Ectodermal cell (in vitro differentiated cells): ENCODE data around the gene HLCS.

Source experiments
- H3K27ac ChIP-seq: 2 replicates; pipeline ENCODE4 v1.7.0; 2013; ENCODE audit warnings: mild to moderate bottlenecking, low read depth, low read length; ENCODE audit not compliant: insufficient read depth, poor library complexity, severe bottlenecking
- H3K27me3 ChIP-seq: 2 replicates; pipeline ENCODE4 v1.7.0; 2013; ENCODE audit warnings: mild to moderate bottlenecking, low read length; ENCODE audit not compliant: insufficient read depth, control insufficient read depth, poor library complexity, severe bottlenecking
- H3K36me3 ChIP-seq: one replicate; pipeline ENCODE4 v1.7.0; 2013; ENCODE audit warnings: low read length; ENCODE audit not compliant: control insufficient read depth, insufficient read depth
- H3K4me1 ChIP-seq: one replicate; pipeline ENCODE4 v1.7.0; 2013; ENCODE audit warnings: low read length; ENCODE audit not compliant: control insufficient read depth, insufficient read depth
- H3K4me3 ChIP-seq: 2 replicates; pipeline ENCODE4 v1.7.0; 2013; ENCODE audit warnings: low read depth, low read length, control low read depth; ENCODE audit not compliant: insufficient read depth
- H3K9me3 ChIP-seq: 2 replicates; pipeline ENCODE4 v1.7.0; 2013; ENCODE audit warnings: mild to moderate bottlenecking, low read length, moderate library complexity; ENCODE audit not compliant: control insufficient read depth
- WGBS, 2 experiments: methylation state at CpG; one replicate each; pipeline ENCODE4 v1.1.7; 2013; ENCODE audit warnings: missing lambda C conversion rate in 2 of 2; 5-methylcytosine and 5-hydroxymethylcytosine counted together

HLCS gene

GRCh38 chr21:36928960-36929359 lies 37.5 kb downstream of the HLCS start:
- H3K4me3 ChIP-seq = no peak overlapping the region
- no peaks in the 10 kb centered on the region for H3K9me3 ChIP-seq
- no peaks in the 10 kb centered on the region for H3K4me1 ChIP-seq
- no peaks in the 10 kb centered on the region for H3K27me3 ChIP-seq
- H3K36me3 ChIP-seq = no peaks in the 10 kb centered on the region
- no peak overlapping the region for H3K27ac ChIP-seq
- WGBS, 2 experiments = 91 to 93% methylated on average over 5 of the region's 5 CpGs

DNA sequence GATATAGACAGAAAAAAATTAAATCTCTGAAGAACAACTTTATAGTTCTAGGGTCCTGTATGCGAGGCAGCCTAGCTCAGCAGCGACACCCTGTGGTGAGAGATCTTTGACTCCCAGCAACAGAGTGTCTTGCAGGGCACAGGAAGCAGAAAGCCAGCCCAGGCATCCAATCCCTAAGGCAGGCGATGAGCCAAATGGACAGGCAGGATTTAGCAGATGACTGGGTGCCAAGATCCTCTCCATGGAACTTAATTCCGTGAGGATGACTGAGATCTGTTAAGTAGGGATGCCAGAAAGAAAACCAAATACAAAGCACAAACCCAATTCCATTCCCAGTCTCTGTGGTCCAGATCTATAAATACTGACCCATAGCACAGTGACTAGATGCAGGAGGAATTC lies 38.8 kb downstream of the HLCS start:
- Histone ChIP-seq H3K27me3 (no peaks in the 10 kb centered on the region), H3K9me3 (no peaks in the 10 kb centered on the region), H3K36me3 (no peaks in the 10 kb centered on the region), H3K4me3 (no peak overlapping the region), H3K27ac (no peak overlapping the region), H3K4me1 (no peaks in the 10 kb centered on the region)
- WGBS, 2 experiments = 17 to 20% methylated on average over 4 of the region's 4 CpGs

GRCh38 chr21:36926989-36927718 lies 39.3 kb downstream of the HLCS start:
- H3K4me3 ChIP-seq = no peak overlapping the region
- no peak overlapping the region for H3K27ac ChIP-seq
- H3K36me3 ChIP-seq = no peaks in the 10 kb centered on the region
- H3K9me3 ChIP-seq = no peaks in the 10 kb centered on the region
- no peaks in the 10 kb centered on the region for H3K4me1 ChIP-seq
- no peaks in the 10 kb centered on the region for H3K27me3 ChIP-seq
- WGBS, 2 experiments = 90 to 92% methylated on average over 16 of the region's 17 CpGs

DNA sequence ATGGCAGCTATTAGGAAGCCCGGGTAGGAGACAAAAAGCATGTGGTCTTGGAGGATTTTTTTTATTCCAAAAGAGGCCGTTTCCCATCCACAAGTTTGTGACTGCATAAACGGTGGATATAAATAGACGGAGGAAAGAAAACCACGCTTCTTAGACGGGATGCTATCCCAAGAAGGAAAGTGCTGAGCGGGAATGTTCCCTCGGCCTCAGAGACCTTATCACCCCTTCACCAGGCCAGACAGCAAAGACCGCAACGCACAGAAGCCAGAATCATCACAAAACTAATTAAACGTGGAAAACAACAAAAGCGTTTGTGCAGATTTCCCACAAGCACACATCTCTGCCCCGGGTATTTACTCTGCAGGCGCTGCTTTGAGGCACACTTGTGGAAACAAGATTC lies 43.2 kb downstream of the HLCS start:
- Histone ChIP-seq H3K27me3 (no peaks in the 10 kb centered on the region), H3K4me1 (no peaks in the 10 kb centered on the region), H3K4me3 (no peak overlapping the region), H3K27ac (no peak overlapping the region), H3K9me3 (no peaks in the 10 kb centered on the region), H3K36me3 (no peaks in the 10 kb centered on the region)
- WGBS, 2 experiments = 90 to 92% methylated on average over 14 of the region's 14 CpGs

DNA sequence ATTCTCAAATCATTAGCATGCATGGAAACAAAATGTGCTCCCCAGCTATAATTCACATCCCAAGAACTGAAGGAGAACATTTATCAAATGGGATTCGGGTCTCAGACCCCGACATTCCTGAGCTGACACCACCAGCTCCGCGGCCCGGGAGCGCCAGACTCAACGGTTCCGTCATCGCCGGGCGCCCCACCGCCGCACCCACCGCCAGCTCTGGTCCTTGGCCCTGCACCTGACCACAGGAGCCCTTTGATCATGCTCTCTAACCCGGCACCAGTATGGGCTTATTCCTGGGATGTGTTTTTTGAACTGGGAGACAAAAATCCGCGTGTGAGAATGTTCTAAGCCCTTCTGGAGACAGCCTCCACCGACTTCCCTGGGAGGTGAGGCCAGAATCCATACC lies 43.6 kb downstream of the HLCS start:
- Histone ChIP-seq H3K4me3 (no peak overlapping the region), H3K36me3 (no peaks in the 10 kb centered on the region), H3K27me3 (no peaks in the 10 kb centered on the region), H3K9me3 (no peaks in the 10 kb centered on the region), H3K4me1 (peaks cover 3% of the 10 kb centered on the region), H3K27ac (no peak overlapping the region)
- 94 to 95% methylated on average over 18 of the region's 18 CpGs for WGBS, 2 experiments

DNA sequence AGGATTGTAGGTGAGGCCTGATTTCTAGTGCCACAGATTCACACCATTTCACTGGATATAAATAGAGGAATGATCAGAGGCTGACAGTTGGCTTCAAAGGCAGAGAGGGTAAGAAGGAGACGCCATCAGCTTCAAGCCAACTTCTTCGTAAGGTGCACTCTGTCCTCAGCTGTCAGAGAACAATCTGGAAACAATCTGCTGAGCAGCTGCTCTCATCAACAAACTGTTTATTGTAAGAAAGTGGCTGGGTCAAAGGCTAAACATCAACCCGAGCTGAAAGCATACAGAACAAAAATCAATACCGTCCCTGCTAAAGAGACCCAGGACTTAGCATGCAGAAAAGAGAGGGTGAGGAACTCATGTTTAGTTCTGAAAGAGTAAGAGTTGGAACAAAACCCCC lies 48.2 kb downstream of the HLCS start:
- H3K4me3 ChIP-seq = no peak overlapping the region
- H3K27ac ChIP-seq = no peak overlapping the region
- no peaks in the 10 kb centered on the region for H3K9me3 ChIP-seq
- H3K27me3 ChIP-seq = no peaks in the 10 kb centered on the region
- no peaks in the 10 kb centered on the region for H3K36me3 ChIP-seq
- peaks cover 12% of the 10 kb centered on the region for H3K4me1 ChIP-seq
- 85 to 92% methylated on average over 4 of the region's 4 CpGs for WGBS, 2 experiments

GRCh38 chr21:36917471-36918158 lies 48.9 kb downstream of the HLCS start:
- Histone ChIP-seq H3K36me3 (no peaks in the 10 kb centered on the region), H3K4me1 (peaks cover 12% of the 10 kb centered on the region), H3K27ac (no peak overlapping the region), H3K9me3 (no peaks in the 10 kb centered on the region), H3K4me3 (no peak overlapping the region), H3K27me3 (no peaks in the 10 kb centered on the region)
- 36 to 37% methylated on average over 8 of the region's 8 CpGs for WGBS, 2 experiments

DNA sequence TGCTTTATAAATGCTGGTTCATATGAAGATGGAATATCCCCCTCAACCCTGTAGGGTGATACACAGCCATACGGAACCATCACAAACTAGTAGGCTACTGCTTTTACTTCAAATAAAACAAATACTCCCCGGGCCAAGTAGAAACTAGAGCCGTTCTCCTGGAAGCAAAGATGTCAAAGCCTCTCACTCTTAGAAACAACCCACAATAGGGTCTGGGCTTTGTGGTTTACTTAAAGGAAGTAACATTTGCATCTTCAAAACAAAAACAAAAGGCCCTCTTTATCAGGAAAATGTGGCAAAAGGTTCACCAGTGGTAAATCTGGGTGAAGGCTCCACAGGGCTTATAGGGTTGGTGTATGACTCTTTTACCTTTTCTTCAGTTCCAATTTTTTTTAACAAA lies 49.8 kb downstream of the HLCS start:
- WGBS, 2 experiments = 24 to 38% methylated on average over 3 of the region's 3 CpGs

DNA sequence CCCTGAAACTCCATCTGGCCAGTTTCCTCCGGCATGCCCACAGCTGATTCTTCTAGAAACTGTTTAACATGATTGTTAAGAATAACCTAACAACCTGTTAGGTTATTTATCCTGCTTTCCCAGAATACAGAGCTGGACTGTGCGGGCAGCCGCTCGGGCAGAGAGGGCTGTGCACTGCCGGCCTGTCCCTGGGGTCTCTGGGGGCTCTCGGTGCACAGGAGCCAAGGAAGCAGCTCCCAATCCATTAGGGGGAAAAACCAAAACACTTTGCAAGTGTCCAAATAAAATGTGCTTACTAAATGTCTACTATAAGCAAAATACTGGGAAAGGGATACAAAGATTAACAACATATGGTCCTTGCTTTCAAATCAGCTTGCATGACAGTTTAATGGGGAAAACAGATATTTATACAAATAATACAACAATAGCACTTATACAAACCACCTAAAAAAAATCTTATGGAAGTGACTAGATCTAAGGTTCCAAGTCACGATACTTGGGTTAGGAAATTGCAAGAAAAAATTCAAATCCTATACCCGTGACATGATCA lies 50.7 kb downstream of the HLCS start:
- WGBS, 2 experiments = 91 to 96% methylated on average over 7 to 8 of the region's 8 CpGs
- Histone ChIP-seq H3K9me3 (no peaks in the 10 kb centered on the region), H3K4me1 (peaks cover 12% of the 10 kb centered on the region), H3K27ac (no peak overlapping the region), H3K4me3 (no peak overlapping the region), H3K36me3 (no peaks in the 10 kb centered on the region), H3K27me3 (no peaks in the 10 kb centered on the region)

More for the DNA sequence above, 49.8 kb downstream of the HLCS start:
- Histone ChIP-seq H3K4me1 (peaks cover 12% of the 10 kb centered on the region), H3K9me3 (no peaks in the 10 kb centered on the region), H3K27ac (no peak overlapping the region), H3K4me3 (no peak overlapping the region), H3K36me3 (no peaks in the 10 kb centered on the region), H3K27me3 (no peaks in the 10 kb centered on the region)

- 94 to 98% methylated on average over 17 of the region's 17 CpGs for WGBS, 2 experiments
- Histone ChIP-seq H3K27ac (no peak overlapping the region), H3K27me3 (no peaks in the 10 kb centered on the region), H3K9me3 (no peaks in the 10 kb centered on the region), H3K4me1 (peaks cover 12% of the 10 kb centered on the region), H3K4me3 (no peak overlapping the region), H3K36me3 (no peaks in the 10 kb centered on the region)
These were observed 51.3 kb downstream of the HLCS start for GRCh38 chr21:36915014-36915695.
